ENCODE results near the gene SELENOM. TPM values are rescaled to one million over a fixed set of nuclear protein-coding genes. Genes with fewer than 3 reads are reported as not detected.

SELENOM gene
- total RNA-seq, 6 experiments from 2014 or later, result 237 to 356 (median 265) TPM

- Mint-ChIP-seq H3K4me1 (ENCODE audit: low read depth) (peaks cover 6% of the 10 kb centered on the region), H3K36me3 (ENCODE audit: low read depth) (no peaks in the 10 kb centered on the region), H3K27ac (no peak within 1 kb of the TSS), H3K4me3 (peak within 1 kb of the TSS; percentile 69), H3K9me3 (no peaks in the 10 kb centered on the region), H3K27me3 (ENCODE audit: insufficient read depth) (peaks cover 12% of the 10 kb centered on the region)
- no peak for TF ChIP-seq CTCF (IDR thresholded peaks at IDR 0.05)
- DNase-seq, result no peak
Measured at GRCh38 chr22:31122532-31123291, 15.3 kb upstream of the SELENOM start, which contains the start of gene INPP5J. Gene INPP5J (plus strand): TSS chr22:31122966. CDS start chr22:31123015, 49 bp downstream.

- Mint-ChIP-seq H3K9me3 (no peaks in the 10 kb centered on the region), H3K36me3 (ENCODE audit: low read depth) (no peaks in the 10 kb centered on the region), H3K27ac (no peak overlapping the region), H3K4me1 (ENCODE audit: low read depth) (peaks cover 6% of the 10 kb centered on the region), H3K4me3 (no peak overlapping the region), H3K27me3 (ENCODE audit: insufficient read depth) (peaks cover 12% of the 10 kb centered on the region)
- no peak for TF ChIP-seq CTCF (IDR thresholded peaks at IDR 0.05)
- no peak for DNase-seq
Measured at GRCh38 chr22:31122196-31122531, 14.8 kb upstream of the SELENOM start.

GRCh38 chr22:31121403-31121802, 14.0 kb upstream of the SELENOM start:
- Mint-ChIP-seq H3K36me3 (ENCODE audit: low read depth) (no peaks in the 10 kb centered on the region), H3K4me3 (no peak overlapping the region), H3K9me3 (no peaks in the 10 kb centered on the region), H3K27me3 (ENCODE audit: insufficient read depth) (peaks cover 12% of the 10 kb centered on the region), H3K4me1 (ENCODE audit: low read depth) (peaks cover 6% of the 10 kb centered on the region), H3K27ac (no peak overlapping the region)
- TF ChIP-seq CTCF (IDR thresholded peaks at IDR 0.05), result no peak
- no peak for DNase-seq

GRCh38 chr22:31120642-31121041, 13.3 kb upstream of the SELENOM start:
- no peak for TF ChIP-seq CTCF (IDR thresholded peaks at IDR 0.05)
- Mint-ChIP-seq H3K27me3 (ENCODE audit: insufficient read depth) (peaks cover 10% of the 10 kb centered on the region), H3K4me3 (no peak overlapping the region), H3K27ac (no peak overlapping the region), H3K36me3 (ENCODE audit: low read depth) (no peaks in the 10 kb centered on the region), H3K4me1 (ENCODE audit: low read depth) (peaks cover 6% of the 10 kb centered on the region), H3K9me3 (no peaks in the 10 kb centered on the region)
- no peak for DNase-seq

GRCh38 chr22:31120230-31120629, 12.9 kb upstream of the SELENOM start:
- Mint-ChIP-seq H3K4me3 (no peak overlapping the region), H3K27ac (no peak overlapping the region), H3K4me1 (ENCODE audit: low read depth) (peaks cover 6% of the 10 kb centered on the region), H3K9me3 (no peaks in the 10 kb centered on the region), H3K27me3 (ENCODE audit: insufficient read depth) (peaks cover 10% of the 10 kb centered on the region), H3K36me3 (ENCODE audit: low read depth) (no peaks in the 10 kb centered on the region)
- DNase-seq, result no peak
- no peak for TF ChIP-seq CTCF (IDR thresholded peaks at IDR 0.05)
